HG02840 (cell line): ENCODE measurements around the gene HDLBP.

Experiments
- ATAC-seq: cut with Tn5 transposase; IDR thresholded peaks from one replicate; pipeline ENCODE4 v1.9.1; 2021; ENCODE audit warnings: mild to moderate bottlenecking, moderate library complexity, moderate number of reproducible peaks; ENCODE audit not compliant: unreplicated experiment, low FRiP score

Gene HDLBP

GRCh38 chr2:241234962-241235740 is 80.3 kb downstream of the HDLBP start:
- ATAC-seq: no peak

- no peak for ATAC-seq
Measured at GRCh38 chr2:241234066-241234790, 81.2 kb downstream of the HDLBP start.

GRCh38 chr2:241232736-241233575 is 82.5 kb downstream of the HDLBP start:
- ATAC-seq: no peak

- no peak for ATAC-seq
Measured at GRCh38 chr2:241230435-241230834, 85.0 kb downstream of the HDLBP start.

GRCh38 chr2:241229563-241230401 is 85.7 kb downstream of the HDLBP start:
- no peak for ATAC-seq

- ATAC-seq: no peak
Measured at GRCh38 chr2:241228860-241229516, 86.5 kb downstream of the HDLBP start.

GRCh38 chr2:241228081-241228859 is 87.2 kb downstream of the HDLBP start:
- ATAC-seq: no peak

- ATAC-seq: no peak
Measured at GRCh38 chr2:241227594-241227993, 87.9 kb downstream of the HDLBP start.

- no peak for ATAC-seq
Measured at GRCh38 chr2:241226723-241227572, 88.5 kb downstream of the HDLBP start.

- ATAC-seq: no peak
Measured at GRCh38 chr2:241225983-241226382, 89.5 kb downstream of the HDLBP start.

- no peak for ATAC-seq
Measured at GRCh38 chr2:241225545-241225944, 89.9 kb downstream of the HDLBP start.

GRCh38 chr2:241224851-241225438 is 90.5 kb downstream of the HDLBP start:
- no peak for ATAC-seq

- ATAC-seq: no peak
Measured at GRCh38 chr2:241224018-241224850, 91.2 kb downstream of the HDLBP start.

GRCh38 chr2:241223211-241224017 is 92.1 kb downstream of the HDLBP start:
- ATAC-seq: no peak

GRCh38 chr2:241219856-241220356 is 95.6 kb downstream of the HDLBP start:
- no peak for ATAC-seq

- no peak for ATAC-seq
Measured at GRCh38 chr2:241219030-241219382, 96.5 kb downstream of the HDLBP start.
